ENCODE data around the gene GRIA2.
"Not testable (repeated sequence)": the region's sequence is repeated elsewhere in the genome, so short reads cannot be mapped to it uniquely, and the experiment has no call there.

Gene GRIA2

DNA sequence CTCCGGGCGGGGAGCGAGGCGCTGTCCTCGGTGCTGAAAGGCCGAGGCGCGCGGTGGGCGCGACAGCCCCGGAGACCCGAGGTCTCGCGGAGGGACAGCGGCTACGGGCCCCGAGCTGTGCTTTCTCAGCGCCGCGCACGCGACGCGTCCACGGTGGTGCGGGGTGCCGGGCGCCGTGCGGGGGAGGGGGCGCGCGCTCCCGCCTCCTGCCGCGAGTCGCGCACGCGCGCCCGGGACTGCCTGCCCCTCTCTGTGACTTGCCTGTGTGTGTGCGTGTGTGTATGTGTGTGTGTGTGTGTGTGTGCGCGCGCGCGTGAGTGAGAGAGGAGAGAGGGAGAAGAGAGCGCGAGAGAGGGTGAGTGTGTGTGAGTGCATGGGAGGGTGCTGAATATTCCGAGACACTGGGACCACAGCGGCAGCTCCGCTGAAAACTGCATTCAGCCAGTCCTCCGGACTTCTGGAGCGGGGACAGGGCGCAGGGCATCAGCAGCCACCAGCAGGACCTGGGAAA is at the start of gene GRIA2:
Gene GRIA2, plus strand, starts transcription at position 358 of the 511 bp plus-strand sequence. CDS start 315 bp downstream, outside the sequence.
- Histone ChIP-seq H3K27ac (no peak within 1 kb of the TSS), H3K9me3 (replicated peaks in 1 of 11) (peaks cover 23 to 33% (median 30%) of the 10 kb centered on the region in 11 experiments), H3K27me3 (no peaks in the 10 kb centered on the region), H3K4me1 (0 out of 20 replicates have a peak, but pooled peaks cover 0 to 3% (median 0%) of the 10 kb centered on the region in 10 experiments), H3K36me3 (no peaks in the 10 kb centered on the region), H3K9ac (no peak within 1 kb of the TSS), H3K4me2 (no peak within 1 kb of the TSS), H3K4me3 (no peak within 1 kb of the TSS), H4K20me1 (no peaks in the 10 kb centered on the region)
- no peak for TF ChIP-seq Cebpa-rat (IDR thresholded peaks at IDR 0.05)

DNA sequence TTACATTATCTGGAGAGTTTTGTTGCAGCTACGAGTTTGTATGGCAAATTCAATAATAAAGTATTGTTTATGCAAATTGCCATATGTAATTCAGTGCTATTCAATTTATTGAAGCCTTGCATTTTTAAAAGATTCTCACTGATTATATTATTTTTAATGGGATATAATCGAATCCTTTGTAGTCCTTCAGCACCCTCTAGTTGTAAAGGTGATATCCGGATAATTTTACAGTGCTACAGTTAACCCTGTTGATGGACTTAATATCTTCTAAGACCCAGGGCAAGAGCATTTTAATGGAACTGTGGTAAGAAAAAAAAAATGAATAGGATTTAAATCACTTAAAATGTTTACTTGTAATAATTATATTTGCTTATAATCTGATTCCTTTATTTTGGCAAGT is 48.5 kb upstream of the GRIA2 start:
- no peaks in the 10 kb centered on the region for H3K9me3 ChIP-seq (replicated peaks in 1 of 11)
- H3K4me3 ChIP-seq: no peak overlapping the region
- no peak overlapping the region for H3K27ac ChIP-seq
- no peak for TF ChIP-seq Cebpa-rat (IDR thresholded peaks at IDR 0.05)
- no peak overlapping the region for H3K9ac ChIP-seq
- H3K4me1 ChIP-seq: no peaks in the 10 kb centered on the region
- no peaks in the 10 kb centered on the region for H4K20me1 ChIP-seq
- H3K4me2 ChIP-seq: no peak overlapping the region
- no peaks in the 10 kb centered on the region for H3K36me3 ChIP-seq
- no peaks in the 10 kb centered on the region for H3K27me3 ChIP-seq

- not testable (repeated sequence) for H3K36me3 ChIP-seq; H3K27ac ChIP-seq; H4K20me1 ChIP-seq; H3K9ac ChIP-seq; H3K9me3 ChIP-seq (replicated peaks in 1 of 11); H3K4me2 ChIP-seq; H3K4me3 ChIP-seq; H3K4me1 ChIP-seq; H3K27me3 ChIP-seq
Measured at GRCh38 chr4:157180268-157180667, 40.3 kb upstream of the GRIA2 start.

DNA sequence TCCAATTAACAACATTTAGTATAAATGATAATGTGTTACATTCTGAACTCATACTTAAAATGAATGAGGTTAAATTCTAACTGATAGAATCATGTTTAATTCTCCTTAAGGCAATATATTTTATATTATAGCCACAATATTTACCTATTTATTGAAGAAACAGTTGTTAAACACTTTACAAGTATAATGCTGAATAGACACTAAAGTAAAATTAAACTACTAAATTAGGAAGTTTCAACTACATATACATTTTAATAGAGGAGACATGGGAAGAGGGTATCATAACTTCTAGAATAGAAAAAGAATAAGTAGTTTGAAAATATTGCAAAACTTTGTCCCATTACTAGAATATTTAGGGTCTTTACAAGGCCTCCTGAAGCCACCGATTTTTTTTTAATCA is 36.2 kb upstream of the GRIA2 start:
- H3K9ac ChIP-seq: no peak overlapping the region
- no peaks in the 10 kb centered on the region for H3K4me1 ChIP-seq
- no peaks in the 10 kb centered on the region for H4K20me1 ChIP-seq
- no peaks in the 10 kb centered on the region for H3K27me3 ChIP-seq
- H3K4me3 ChIP-seq: no peak overlapping the region
- no peak for TF ChIP-seq Cebpa-rat (IDR thresholded peaks at IDR 0.05)
- H3K9me3 ChIP-seq (replicated peaks in 1 of 11): 0 out of 22 replicates have a peak, but pooled peaks cover 0 to 5% (median 0%) of the 10 kb centered on the region in 11 experiments
- H3K4me2 ChIP-seq: no peak overlapping the region
- no peak overlapping the region for H3K27ac ChIP-seq
- no peaks in the 10 kb centered on the region for H3K36me3 ChIP-seq

DNA sequence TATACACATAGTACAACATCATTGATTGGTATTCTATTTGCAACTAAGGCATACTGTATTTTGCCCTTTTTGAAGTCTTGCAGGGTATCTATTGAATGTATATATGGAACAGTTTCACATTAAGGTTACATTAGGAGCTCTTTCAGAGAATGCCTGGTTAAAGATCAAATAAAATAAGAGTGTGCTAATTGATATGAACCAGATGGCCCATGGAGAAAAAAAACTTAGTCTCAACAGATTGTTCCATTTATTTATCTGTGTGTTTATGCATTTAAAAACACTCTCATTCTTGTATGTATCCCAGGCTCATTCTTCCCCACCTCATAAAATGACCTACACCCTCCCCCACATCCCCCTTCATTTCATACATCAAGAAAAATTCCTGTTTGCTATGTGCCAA is 35.2 kb upstream of the GRIA2 start:
- H3K4me1 ChIP-seq: no peaks in the 10 kb centered on the region
- H3K36me3 ChIP-seq: no peaks in the 10 kb centered on the region
- no peaks in the 10 kb centered on the region for H3K27me3 ChIP-seq
- H4K20me1 ChIP-seq: no peaks in the 10 kb centered on the region
- no peak overlapping the region for H3K4me2 ChIP-seq
- no peak for TF ChIP-seq Cebpa-rat (IDR thresholded peaks at IDR 0.05)
- no peak overlapping the region for H3K4me3 ChIP-seq
- H3K9me3 ChIP-seq (replicated peaks in 1 of 11): 0 out of 22 replicates have a peak, but pooled peaks cover 0 to 5% (median 0%) of the 10 kb centered on the region in 11 experiments
- no peak overlapping the region for H3K27ac ChIP-seq
- no peak overlapping the region for H3K9ac ChIP-seq

- Histone ChIP-seq H3K27me3 (no peaks in the 10 kb centered on the region), H3K4me2 (no peak overlapping the region), H3K4me3 (no peak overlapping the region), H3K27ac (no peak overlapping the region), H3K4me1 (no peaks in the 10 kb centered on the region), H3K9me3 (replicated peaks in 1 of 11) (no peaks in the 10 kb centered on the region), H3K36me3 (no peaks in the 10 kb centered on the region), H3K9ac (no peak overlapping the region), H4K20me1 (no peaks in the 10 kb centered on the region)
- TF ChIP-seq Cebpa-rat (IDR thresholded peaks at IDR 0.05): no peak
Measured at GRCh38 chr4:157195374-157195773, 25.2 kb upstream of the GRIA2 start.

GRCh38 chr4:157196046-157196445 is 24.5 kb upstream of the GRIA2 start:
- H3K36me3 ChIP-seq: no peaks in the 10 kb centered on the region
- H3K4me1 ChIP-seq: no peaks in the 10 kb centered on the region
- no peak for TF ChIP-seq Cebpa-rat (IDR thresholded peaks at IDR 0.05)
- no peak overlapping the region for H3K4me2 ChIP-seq
- no peaks in the 10 kb centered on the region for H3K9me3 ChIP-seq (replicated peaks in 1 of 11)
- no peak overlapping the region for H3K4me3 ChIP-seq
- H3K27me3 ChIP-seq: no peaks in the 10 kb centered on the region
- no peaks in the 10 kb centered on the region for H4K20me1 ChIP-seq
- no peak overlapping the region for H3K27ac ChIP-seq
- H3K9ac ChIP-seq: no peak overlapping the region

GRCh38 chr4:157204634-157205244 is 15.8 kb upstream of the GRIA2 start:
- no peaks in the 10 kb centered on the region for H3K36me3 ChIP-seq
- no peak for TF ChIP-seq Cebpa-rat (IDR thresholded peaks at IDR 0.05)
- no peak overlapping the region for H3K4me3 ChIP-seq
- no peak overlapping the region for H3K27ac ChIP-seq
- no peaks in the 10 kb centered on the region for H4K20me1 ChIP-seq
- no peaks in the 10 kb centered on the region for H3K27me3 ChIP-seq
- H3K4me1 ChIP-seq: no peaks in the 10 kb centered on the region
- no peak overlapping the region for H3K9ac ChIP-seq
- peaks cover 4 to 17% (median 11%) of the 10 kb centered on the region in 11 experiments; a peak in 14 of 22 replicates for H3K9me3 ChIP-seq (replicated peaks in 1 of 11)
- no peak overlapping the region for H3K4me2 ChIP-seq

- Histone ChIP-seq H4K20me1 (no peaks in the 10 kb centered on the region), H3K4me1 (0 out of 20 replicates have a peak, but pooled peaks cover 0 to 3% (median 0%) of the 10 kb centered on the region in 10 experiments), H3K9me3 (replicated peaks in 1 of 11) (peaks cover 23 to 31% (median 28%) of the 10 kb centered on the region in 11 experiments), H3K27me3 (no peaks in the 10 kb centered on the region), H3K4me2 (0 out of 22 replicates have a peak overlapping the region, but pooled peaks of 1 of the 11 experiments have one; percentile 11), H3K4me3 (no peak overlapping the region), H3K27ac (no peak overlapping the region), H3K9ac (no peak overlapping the region), H3K36me3 (no peaks in the 10 kb centered on the region)
- no peak for TF ChIP-seq Cebpa-rat (IDR thresholded peaks at IDR 0.05)
Measured at GRCh38 chr4:157217708-157218107, 2.8 kb upstream of the GRIA2 start.
